NCI-H748 (cell line): ENCODE results near the gene SAMD13.
A peak's percentile ranks its signal among the peaks of the same experiment; 100 is the strongest.

Experiments
- DNase-seq: peaks from one replicate; lab custom pipeline; 2025; ENCODE audit not compliant: unreplicated experiment; lab: John Stamatoyannopoulos, UW

SAMD13 gene, protein sequence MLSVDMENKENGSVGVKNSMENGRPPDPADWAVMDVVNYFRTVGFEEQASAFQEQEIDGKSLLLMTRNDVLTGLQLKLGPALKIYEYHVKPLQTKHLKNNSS

GRCh38 chr1:84301004-84301784 lies at the start of gene SAMD13:
Gene SAMD13, plus strand, starts transcription at chr1:84301708. Its CDS starts 1,527 bp downstream, at chr1:84303235.
- DNase-seq: peak; percentile 81

GRCh38 chr1:84253036-84253435 lies 48.5 kb upstream of the SAMD13 start:
- DNase-seq: no peak

GRCh38 chr1:84253891-84254290 lies 47.6 kb upstream of the SAMD13 start:
- no peak for DNase-seq

GRCh38 chr1:84254703-84255238 lies 46.7 kb upstream of the SAMD13 start:
- no peak for DNase-seq

DNA sequence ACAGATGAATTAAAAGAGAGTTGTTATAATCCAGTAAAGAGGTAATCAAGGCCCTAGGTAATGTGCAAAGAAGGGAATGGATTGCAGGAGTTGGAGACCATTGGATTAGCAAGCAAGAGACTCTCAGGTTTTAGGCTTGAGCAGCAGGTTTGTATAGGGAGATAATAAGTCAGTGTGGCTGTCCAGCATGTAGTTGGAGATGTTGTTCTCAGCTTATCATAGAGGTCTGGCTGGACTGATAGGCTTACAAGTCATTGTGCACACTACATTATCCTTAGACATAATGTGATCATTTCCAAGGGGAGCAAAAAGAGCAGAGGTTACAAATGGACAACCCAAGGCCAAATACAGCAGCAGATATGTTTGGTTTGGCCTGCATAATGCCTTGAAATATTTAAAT lies 45.9 kb upstream of the SAMD13 start:
- DNase-seq: no peak

DNA sequence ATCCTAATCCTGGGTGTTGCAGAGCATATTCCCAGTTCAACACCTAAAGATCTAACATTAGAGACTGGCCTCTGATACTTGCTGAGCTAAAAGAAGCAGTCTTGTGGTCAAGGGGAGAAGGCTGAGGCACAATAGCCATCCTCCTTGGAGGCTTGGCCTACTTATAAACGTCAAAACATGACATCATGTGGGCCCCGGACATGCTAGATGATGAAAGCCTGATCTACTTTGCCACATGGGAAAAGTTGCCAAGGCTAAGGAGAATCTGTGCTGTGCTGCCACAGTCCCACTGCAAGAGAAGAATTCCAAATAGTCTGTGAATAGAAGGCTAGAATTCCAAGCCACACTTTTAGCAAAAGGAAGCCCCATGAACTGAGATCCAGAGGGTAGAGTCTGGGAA lies 43.9 kb upstream of the SAMD13 start:
- DNase-seq: no peak

GRCh38 chr1:84259376-84259775 lies 42.1 kb upstream of the SAMD13 start:
- DNase-seq: peak; percentile 98

DNA sequence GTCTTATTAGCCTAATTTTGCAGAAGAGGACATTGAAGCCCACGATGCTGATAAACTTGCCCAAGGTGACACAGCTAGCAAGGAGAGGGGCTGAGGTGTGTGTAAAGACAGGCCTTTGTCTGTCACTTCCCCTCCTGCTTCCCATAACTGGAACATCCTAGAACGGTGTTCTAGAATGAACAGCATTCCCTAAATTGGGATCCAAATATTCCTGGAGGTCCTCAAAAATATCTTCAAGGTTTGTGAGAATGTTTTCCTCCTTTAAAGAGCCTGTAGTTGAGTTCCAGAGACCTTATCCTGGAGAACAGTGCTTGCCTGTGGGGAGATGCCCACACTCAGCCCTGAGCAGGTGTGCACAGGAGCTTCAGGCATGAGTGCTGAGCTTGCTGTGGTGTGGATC lies 41.5 kb upstream of the SAMD13 start:
- peak; percentile 35 for DNase-seq

DNA sequence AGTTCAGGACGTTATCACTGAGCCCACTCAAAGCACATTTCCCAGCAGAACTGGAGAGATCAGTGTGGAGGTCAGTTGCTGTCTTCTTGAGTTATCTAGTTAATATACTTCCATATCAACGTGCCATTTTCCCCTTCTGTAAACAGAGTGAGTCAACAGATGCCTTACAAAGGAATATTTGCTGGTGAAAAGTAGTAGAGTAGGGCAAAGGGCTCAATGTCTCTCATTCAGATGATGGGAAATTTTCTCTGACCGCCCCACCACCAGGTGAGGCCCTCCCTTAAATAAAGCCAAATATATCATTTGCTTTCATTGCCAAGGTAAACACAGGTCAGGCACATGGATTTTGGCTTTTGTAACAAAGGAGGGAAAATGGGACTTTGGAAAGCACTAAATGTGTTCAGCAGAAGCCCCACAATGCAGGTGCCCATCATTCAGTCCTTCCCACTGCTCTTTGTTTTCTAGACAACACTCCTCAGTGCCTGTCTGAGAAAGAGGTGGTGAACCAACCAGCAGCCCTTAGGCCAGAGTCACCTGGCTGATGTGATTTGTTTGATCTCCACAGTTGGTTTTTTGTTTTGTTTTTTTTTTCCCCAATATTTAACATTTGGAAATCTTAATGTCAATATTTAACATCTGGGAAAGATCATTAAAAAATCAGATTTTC lies 40.5 kb upstream of the SAMD13 start:
- peak; percentile 92 for DNase-seq

DNA sequence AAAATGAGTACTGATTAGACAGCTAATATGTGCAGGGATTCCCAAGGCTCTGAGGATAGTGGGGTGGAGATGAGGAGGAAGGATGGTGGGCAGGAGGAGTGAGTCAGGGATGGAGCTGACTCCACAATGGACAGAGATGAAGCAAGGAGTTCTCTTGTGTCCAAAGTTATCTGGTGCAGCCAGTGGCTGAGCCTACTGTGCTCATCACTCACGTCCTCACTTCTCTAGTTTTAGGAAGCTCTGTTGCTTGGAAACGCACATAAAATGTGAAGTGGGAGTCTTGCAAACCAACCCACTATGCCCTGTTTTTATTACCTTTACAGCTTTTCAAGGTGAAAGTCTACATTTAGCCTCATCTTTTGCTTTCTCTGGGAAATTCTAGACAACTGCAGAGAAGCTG lies 36.5 kb upstream of the SAMD13 start:
- no peak for DNase-seq

GRCh38 chr1:84265867-84266266 lies 35.6 kb upstream of the SAMD13 start:
- DNase-seq: no peak

DNA sequence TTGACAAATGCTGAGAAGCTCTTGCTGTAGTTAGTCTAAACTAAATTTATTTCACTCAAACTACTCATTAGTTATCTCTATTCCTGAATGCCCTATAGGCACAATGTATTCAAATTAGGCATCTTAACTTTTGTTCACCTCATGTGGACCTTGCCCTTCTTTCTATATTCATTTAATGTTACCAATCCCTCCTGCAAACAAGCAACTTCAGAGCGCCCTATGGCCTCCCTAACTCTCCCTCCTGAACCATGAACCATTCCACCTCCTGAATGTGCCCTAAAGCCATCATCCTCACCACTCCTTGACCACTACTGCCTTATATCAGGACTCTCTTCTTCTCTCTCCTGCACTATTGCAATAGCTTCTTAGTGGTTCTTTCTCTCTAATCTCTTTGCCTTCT lies 34.8 kb upstream of the SAMD13 start:
- DNase-seq: no peak

DNA sequence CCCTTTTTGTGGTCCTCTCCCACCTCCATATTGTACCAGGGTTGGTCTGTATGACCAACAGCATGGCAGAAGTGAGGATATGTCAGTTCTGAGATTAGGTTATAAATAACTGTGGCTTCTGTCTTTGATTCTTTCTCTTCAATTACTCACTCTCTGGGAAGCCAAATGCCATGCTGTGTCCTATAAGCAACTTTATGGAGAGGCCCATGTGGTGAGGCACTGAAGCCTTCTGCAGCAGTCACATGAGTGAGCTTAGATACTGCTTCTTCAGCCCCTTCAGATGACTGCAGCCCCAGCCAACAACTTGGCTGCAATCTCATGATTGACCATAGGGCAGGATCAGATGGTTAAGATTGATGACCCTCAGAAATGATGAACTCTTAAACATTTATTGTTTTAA lies 34.0 kb upstream of the SAMD13 start:
- no peak for DNase-seq

DNA sequence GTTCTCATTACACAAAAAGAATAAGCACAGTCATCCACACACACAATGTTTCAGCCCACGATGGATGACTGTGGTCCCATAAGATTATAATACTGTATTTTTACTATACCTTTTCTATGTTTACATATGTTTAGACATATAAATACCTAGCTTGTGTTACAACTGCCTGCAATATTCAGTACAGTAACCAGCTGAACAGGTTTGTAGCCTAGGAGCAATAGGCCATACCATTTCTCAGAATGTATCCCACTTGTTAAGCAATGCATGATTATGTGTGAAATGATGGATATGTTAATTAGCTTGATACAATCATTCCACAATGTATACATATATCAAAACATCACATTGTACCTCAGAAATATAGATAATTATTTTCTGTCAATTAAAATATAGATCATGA lies 33.2 kb upstream of the SAMD13 start:
- no peak for DNase-seq

- no peak for DNase-seq
Measured at GRCh38 chr1:84269306-84269705, 32.2 kb upstream of the SAMD13 start.

- DNase-seq: peak; percentile 45
Measured at GRCh38 chr1:84271441-84272151, 29.9 kb upstream of the SAMD13 start.

DNA sequence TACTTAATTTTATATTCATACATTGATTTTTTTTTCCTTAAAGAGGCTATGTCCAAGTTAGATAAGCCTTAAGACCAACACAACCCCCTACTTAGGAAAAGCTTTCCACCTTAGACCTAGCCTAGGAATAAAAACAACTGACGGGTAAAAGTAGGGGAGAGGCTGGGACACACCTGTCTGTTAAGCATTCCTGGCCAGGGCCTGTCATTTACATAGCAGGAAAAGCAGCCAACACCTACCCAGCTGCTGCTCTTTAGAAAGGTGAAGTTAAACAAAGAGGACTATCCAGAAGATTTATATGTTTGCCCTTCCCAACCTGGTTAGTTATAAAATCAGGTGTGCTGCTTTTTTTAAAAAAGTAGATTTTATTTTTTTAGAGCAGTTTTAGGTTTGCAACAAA lies 29.1 kb upstream of the SAMD13 start:
- peak; percentile 84 for DNase-seq

GRCh38 chr1:84277343-84278059 lies 24.0 kb upstream of the SAMD13 start:
- DNase-seq: no peak

GRCh38 chr1:84278905-84279304 lies 22.6 kb upstream of the SAMD13 start:
- DNase-seq: no peak

GRCh38 chr1:84280912-84281311 lies 20.6 kb upstream of the SAMD13 start:
- no peak for DNase-seq

DNA sequence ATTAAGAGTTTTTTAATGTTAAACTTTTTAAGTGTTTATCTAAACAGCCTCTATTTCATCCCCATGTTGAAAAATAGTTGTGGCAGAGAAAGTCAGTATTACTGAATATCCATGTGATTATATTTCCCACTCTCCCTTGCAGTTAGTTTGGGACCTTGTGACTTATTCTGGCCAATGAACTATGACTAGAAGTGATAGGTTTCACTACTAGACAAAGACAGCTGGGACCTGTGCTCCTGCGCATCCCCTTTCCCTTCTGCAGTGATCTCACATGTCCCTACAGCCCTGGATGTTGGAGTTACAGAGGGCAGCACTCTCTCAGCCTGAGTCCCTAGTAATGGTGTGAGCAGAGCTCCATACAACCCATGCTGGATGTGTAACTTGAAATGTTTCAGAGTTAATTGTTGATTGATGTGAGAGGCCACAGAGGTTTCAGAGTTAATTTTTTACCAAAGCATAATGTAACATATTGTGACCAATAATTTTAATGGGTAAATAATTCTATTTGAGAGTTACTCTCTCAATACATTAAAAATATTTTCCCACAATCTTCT lies 18.7 kb upstream of the SAMD13 start:
- DNase-seq: no peak
